ENCODE measurements around the gene GLCE.

The GLCE gene

GRCh38 chr15:69160141-69160993, at the start of gene GLCE:
TSS of gene GLCE (plus strand) at chr15:69160635. CDS start at chr15:69255807, 95,172 bp downstream.
- peak; percentile 94 to 96 for DNase-seq

DNA sequence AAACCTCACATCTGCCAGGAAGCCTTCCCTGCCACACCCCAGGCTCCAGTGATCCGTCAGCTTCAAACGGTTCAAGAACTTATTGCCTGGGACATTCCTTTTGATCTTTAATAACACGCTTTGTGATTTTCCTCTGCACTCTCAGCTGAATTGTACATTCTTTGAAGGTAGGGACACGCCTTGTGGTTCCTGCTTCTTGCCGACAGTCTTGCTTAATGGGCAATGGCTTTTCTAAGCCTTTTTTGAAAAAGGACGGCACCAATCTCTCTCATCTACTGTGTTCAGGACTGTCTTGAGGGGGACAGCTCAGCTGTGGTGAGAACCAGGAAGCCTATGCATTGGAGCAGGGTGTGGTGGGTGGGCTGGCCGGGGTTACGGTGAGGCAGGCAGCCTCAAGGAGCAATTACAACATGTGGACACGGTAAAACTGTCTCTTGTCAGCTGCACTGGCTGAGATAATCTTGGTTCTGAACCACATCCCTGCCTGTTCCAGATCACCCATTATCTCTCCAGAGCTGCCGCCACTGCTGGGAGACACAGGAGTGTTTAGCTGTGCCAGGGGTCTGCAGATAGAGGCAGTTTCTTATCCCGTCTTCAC, 46.0 kb upstream of the GLCE start:
- DNase-seq: no peak

GRCh38 chr15:69115031-69115430, 45.4 kb upstream of the GLCE start:
- no peak for DNase-seq

DNA sequence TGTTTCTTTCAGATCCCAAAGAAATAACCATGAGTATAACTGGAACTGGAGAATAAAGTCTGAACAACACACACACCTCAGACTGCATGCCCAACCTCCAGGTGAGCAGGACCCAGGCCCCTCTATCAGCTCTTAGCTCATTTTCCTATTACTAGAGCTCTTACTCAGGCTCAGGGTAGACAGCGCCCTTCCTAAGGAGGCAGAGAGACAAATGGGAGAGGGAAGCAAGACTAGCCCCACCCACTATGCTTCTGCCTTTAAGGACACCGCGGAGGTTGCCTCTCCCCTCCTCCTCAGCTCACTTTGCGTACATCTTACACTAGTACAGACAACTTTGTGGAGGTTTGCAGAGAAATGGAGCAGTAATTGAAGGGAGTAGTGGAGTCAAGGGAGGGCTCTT, 44.0 kb upstream of the GLCE start:
- DNase-seq: no peak

DNA sequence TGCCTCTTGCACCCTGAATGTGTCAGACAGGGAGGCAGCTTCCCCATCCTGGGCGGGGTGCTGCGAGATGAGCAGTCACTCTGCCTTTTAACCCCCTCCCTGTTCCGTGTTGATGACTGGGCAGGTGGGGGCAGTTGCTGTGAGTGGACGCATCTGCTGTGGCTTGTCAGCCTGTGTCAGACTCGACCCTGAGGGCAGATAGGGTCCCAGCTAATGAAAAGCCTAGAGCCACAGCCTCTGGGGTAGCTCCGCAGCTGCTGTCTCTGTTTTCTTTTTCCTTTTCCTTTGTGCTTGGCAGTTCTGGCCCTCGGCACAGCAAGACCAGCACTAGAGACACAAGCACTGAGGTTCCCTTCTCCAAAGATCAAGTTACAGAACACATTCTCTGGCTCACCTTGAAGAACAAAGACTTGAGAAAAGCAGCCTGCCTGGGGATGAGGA, 43.0 kb upstream of the GLCE start:
- no peak for DNase-seq

DNA sequence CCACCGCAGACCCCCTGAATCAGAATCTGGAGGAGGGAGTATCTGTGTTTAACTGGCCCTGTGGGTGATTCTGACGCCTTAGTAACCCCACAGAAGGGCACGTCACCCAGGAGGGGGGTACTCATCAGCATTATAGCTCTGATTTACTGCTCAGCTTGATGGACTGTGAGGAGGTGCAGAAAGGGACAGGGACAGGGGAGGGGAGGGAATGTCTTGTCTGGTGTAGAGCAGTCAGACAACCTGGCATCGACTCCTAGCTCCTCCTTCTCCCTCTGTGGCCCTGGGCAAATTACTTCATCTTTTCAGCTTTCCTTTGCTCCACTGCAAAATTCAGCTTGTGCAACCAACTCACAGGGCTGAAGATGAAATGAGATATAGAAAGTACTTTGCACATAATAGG, 42.3 kb upstream of the GLCE start:
- no peak for DNase-seq

GRCh38 chr15:69119001-69119400, 41.4 kb upstream of the GLCE start:
- no peak for DNase-seq

DNA sequence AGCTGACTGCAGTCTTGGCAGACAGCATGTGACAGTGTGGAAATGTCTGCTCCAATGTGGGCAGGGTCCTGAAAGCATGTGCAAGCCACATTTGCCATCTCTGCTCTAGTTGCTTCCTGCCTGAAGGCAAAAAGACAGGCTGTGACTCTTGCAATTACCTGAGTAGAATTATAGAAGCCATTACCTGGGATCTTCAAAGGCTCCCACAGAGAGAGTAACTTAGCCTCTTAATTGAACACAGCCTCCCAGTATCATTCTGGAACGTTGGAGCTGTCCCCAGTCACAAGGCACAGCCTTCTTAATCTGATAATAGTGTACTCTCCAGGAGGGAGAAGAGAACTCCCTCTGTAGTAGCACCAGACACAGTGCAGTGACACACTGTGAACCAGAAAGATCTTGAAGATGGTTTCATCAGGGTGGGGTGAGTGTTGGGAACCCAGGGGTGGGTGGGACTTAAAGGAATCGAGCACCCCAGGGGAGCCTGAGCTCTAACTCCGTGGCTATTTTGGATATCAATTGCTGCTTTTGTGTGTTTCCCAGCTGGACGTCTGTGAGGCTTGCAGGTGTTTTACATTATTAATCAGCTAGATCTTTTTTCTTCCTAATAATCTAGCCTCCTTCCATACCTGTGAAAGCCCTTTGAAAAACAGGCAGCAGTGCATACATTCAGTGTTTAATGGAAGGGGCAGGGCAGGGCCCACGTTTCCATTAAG, 40.6 kb upstream of the GLCE start:
- DNase-seq: no peak

GRCh38 chr15:69120732-69121131, 39.7 kb upstream of the GLCE start:
- DNase-seq: no peak

DNA sequence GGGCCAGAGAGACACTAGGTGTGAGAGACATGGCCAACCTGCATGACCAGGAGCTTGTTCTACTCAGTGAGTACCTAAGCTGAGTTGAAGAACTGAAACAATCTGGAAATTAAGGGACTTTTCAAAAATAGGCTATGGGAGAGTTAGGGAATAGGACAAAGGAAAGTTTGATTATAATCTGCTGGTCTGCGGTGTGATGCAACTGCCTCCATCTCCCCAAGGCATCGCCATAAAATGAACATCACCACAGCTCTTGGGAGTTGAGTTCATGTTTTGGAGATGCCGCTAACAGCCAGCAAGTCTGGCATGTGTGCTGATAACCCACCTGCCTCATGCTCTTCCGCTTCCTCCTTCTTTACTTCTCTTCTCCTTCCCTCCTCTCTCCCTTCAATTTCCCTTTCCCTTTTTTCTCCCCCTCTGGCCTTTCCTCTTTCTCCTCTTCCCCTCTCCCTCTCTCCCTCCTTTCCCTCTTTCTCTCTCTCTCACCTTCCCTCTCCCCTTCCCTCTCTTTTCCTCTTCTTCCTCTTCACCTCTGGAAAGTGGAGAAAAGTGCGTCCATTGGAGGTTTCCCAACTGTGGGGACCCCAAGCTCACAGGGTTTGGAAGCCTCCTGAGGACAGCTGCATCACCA, 39.1 kb upstream of the GLCE start:
- DNase-seq: no peak

GRCh38 chr15:69125236-69125635, 35.2 kb upstream of the GLCE start:
- no peak for DNase-seq

- no peak for DNase-seq
These were observed 34.4 kb upstream of the GLCE start for GRCh38 chr15:69126054-69126469.

GRCh38 chr15:69127306-69127705, 33.1 kb upstream of the GLCE start:
- no peak for DNase-seq

DNA sequence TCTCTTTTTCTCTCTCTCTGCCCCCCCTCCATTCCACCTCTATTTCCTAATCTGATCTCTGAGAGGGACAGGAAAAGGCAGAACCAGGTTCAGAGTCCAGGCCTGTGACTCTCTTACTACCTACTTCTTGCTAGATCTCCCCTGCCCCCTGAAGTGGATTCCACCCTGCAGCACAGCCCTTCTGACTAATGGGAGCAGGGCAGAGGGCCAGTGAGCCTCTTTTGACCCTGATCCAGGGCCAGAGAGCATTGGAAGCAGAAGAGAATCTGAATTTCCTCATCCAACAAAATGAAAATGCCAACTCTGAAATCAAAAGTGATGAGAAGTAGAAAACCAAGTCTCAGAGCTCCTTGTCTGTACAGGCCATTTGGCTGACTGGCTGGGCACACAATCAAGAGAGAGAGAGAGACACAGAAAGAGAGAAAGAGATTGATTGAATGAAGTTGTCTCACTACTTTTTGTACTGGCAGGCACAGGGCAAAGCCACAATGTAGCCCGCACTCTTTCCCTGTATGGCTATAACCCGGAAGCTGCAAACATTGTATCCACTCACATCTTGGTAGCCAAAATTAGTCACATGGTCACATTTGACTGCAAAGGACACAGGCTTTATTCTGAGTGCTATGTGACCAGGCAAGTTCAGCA, 31.6 kb upstream of the GLCE start:
- DNase-seq: no peak

GRCh38 chr15:69131362-69132220, 28.8 kb upstream of the GLCE start:
- DNase-seq: no peak

GRCh38 chr15:69132430-69132829, 28.0 kb upstream of the GLCE start:
- DNase-seq: no peak

- DNase-seq: no peak
These were observed 27.2 kb upstream of the GLCE start for GRCh38 chr15:69132977-69133861.

- no peak for DNase-seq
These were observed 26.4 kb upstream of the GLCE start for GRCh38 chr15:69133862-69134519.

- no peak for DNase-seq
These were observed 25.6 kb upstream of the GLCE start for GRCh38 chr15:69134791-69135190.

DNA sequence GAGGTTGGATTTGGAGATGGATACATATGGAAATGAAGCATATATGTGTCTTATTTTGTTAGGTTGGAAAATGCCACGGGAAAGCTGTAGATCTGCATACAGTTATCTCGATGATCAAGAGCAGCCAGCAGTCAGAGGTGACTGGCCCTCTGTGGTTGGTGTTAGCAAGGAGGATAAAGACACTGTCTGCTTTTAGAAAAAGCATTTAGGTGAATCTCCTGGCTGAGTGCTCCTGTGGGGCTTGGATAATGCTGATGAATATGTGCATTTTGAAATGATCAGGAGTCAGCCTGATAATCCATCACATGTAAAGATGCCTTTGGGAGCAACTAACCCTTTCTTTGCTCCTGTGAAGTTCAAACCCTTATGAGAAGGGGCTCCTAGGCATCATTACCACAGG, 24.9 kb upstream of the GLCE start:
- no peak for DNase-seq

Measured in activated T-cell treated with anti-CD3 and anti-CD28 coated beads, Interleukin-2, amount 50 U/mL, for 48 hours (primary cell).